ENCODE measurements around the gene DCLK3.

DNA sequence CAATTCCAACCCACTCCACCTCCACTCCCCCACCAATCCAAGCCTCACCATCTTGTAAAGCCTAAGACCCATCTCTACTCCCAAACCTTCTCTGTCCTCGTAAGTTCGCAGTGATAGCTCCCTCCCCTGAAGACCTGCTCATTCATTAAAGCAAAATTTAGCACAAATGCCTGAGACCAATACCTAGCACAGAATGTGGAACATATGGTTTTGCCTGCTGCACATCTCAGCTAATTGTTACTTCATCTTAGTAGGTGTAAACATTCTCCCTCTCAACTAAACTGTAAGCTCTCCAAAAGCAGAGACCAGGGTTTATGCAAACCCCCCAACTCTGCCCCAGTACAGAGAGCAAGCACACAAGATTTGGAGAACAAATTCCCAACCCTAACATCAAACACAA, 20.5 kb downstream of the DCLK3 start:
- no peak for TF ChIP-seq POLR2A (IDR thresholded peaks at IDR 0.05; ENCODE audit: low read depth, low read length)
- TF ChIP-seq POLR2AphosphoS5 (IDR thresholded peaks at IDR 0.05; ENCODE audit: low read depth, low read length): no peak
- TF ChIP-seq TAF1 (IDR thresholded peaks at IDR 0.05; ENCODE audit: low read depth, low read length): no peak
- TF ChIP-seq PAX5 (IDR thresholded peaks at IDR 0.05; ENCODE audit: insufficient read depth, low read length, severe bottlenecking): no peak

Measured in GM12891 (cell line).